Measurements from ENCODE around the gene SH3RF2. TPM values are rescaled to one million over a fixed set of nuclear protein-coding genes. Genes with fewer than 3 reads are reported as not detected.
A peak's percentile ranks its signal among the peaks of the same experiment; 100 is the strongest.

Gene SH3RF2
- total RNA-seq, 1 donor, result 2.2 TPM

DNA sequence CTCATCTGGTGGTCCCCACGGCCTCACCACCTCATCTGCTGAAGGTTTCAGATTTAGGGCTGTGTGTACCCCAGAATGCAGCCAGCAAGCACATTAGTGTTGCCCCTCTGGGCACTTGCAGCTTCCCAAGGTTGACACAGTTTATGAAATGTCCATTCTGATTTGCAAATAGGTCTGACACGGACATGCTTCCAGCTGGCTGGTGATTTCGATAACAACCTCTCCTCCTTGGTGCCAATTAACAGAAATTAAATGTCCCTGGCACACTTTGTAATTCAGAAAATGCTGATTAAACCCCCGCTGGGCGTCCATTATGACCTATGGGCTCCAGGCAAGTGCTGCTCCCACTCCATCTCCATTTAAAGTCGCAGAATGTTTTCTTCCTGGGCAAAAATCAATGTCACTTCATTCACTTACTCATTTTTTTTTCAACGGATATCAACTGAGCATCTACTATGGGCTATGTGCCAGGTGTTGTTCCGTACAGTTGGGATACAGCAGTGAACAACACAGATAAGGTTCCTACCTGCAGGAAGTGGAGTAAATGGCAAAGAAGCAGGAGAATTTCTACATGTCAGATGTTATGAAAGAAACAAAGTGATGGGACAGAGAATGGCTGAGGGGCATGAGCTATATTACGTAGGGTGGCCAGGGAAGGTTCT, 137.0 kb downstream of the SH3RF2 start:
- H3K4me3 ChIP-seq (ENCODE audit: low read depth, low read length), result no peak overlapping the region
- no peak for DNase-seq (ENCODE audit: low read depth)
- TF ChIP-seq, protein P1, sequence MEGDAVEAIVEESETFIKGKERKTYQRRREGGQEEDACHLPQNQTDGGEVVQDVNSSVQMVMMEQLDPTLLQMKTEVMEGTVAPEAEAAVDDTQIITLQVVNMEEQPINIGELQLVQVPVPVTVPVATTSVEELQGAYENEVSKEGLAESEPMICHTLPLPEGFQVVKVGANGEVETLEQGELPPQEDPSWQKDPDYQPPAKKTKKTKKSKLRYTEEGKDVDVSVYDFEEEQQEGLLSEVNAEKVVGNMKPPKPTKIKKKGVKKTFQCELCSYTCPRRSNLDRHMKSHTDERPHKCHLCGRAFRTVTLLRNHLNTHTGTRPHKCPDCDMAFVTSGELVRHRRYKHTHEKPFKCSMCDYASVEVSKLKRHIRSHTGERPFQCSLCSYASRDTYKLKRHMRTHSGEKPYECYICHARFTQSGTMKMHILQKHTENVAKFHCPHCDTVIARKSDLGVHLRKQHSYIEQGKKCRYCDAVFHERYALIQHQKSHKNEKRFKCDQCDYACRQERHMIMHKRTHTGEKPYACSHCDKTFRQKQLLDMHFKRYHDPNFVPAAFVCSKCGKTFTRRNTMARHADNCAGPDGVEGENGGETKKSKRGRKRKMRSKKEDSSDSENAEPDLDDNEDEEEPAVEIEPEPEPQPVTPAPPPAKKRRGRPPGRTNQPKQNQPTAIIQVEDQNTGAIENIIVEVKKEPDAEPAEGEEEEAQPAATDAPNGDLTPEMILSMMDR (IDR thresholded peaks at IDR 0.05; ENCODE audit: insufficient read depth, low read depth, low read length), result no peak

DNA sequence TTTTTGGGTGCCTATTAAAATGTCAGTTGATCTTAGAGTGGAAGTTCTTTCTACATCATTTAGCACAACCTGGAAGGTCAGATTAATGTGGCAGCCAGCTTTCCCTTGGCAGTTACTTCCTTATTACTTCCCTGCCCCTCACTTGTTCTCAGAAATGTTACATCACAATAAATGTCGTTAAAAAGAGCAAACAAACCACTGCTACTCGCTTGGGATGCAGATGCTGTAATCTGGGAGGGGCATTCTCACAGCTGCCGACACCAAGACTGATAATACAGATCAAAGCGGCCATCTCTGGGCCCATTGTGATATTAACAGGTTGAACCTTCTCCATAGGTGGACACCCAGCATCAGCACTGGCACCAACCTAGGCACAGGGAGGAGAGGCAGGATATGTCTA, 139.7 kb downstream of the SH3RF2 start:
- H3K4me3 ChIP-seq (ENCODE audit: low read depth, low read length), result no peak overlapping the region
- TF ChIP-seq, protein P1 (IDR thresholded peaks at IDR 0.05; ENCODE audit: insufficient read depth, low read depth, low read length), result no peak
- peak; percentile 13 for DNase-seq (ENCODE audit: low read depth)

- TF ChIP-seq, protein P1 (IDR thresholded peaks at IDR 0.05; ENCODE audit: insufficient read depth, low read depth, low read length), result no peak
- no peak overlapping the region for H3K4me3 ChIP-seq (ENCODE audit: low read depth, low read length)
Measured at GRCh38 chr5:146076455-146076854, 140.1 kb downstream of the SH3RF2 start.

DNA sequence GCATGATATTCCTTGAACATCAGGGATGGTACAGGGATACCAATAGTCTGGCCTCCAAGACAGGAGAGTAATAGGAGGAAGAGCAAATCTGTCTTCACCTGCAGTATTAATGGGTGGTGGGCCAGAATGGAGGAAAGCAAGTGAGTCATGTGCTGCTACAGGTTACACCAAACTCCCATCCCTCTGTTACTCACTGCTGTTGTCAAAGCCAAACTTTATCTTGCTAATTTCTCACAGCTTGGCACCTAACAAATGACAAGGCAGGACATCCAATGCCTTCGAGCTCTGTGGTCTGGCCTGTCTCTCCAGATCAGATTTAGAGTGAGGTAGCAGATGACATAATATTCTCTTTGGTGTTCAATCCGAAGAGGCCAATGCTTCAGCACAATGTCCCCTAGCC, 142.2 kb downstream of the SH3RF2 start:
- H3K4me3 ChIP-seq (ENCODE audit: low read depth, low read length), result no peak overlapping the region
- TF ChIP-seq, protein P1 (IDR thresholded peaks at IDR 0.05; ENCODE audit: insufficient read depth, low read depth, low read length), result no peak
- DNase-seq (ENCODE audit: low read depth), result no peak

More at GRCh38 chr5:146076455-146076854, 140.1 kb downstream of the SH3RF2 start:
- DNase-seq (ENCODE audit: low read depth), result no peak

GRCh38 chr5:146079695-146080373, 143.5 kb downstream of the SH3RF2 start:
- H3K4me3 ChIP-seq (ENCODE audit: low read depth, low read length), result no peak overlapping the region
- TF ChIP-seq, protein P1 (IDR thresholded peaks at IDR 0.05; ENCODE audit: insufficient read depth, low read depth, low read length), result no peak
- peak; percentile 18 for DNase-seq (ENCODE audit: low read depth)

- H3K4me3 ChIP-seq (ENCODE audit: low read depth, low read length), result no peak overlapping the region
- no peak for DNase-seq (ENCODE audit: low read depth)
- TF ChIP-seq, protein P1 (IDR thresholded peaks at IDR 0.05; ENCODE audit: insufficient read depth, low read depth, low read length), result no peak
Measured at GRCh38 chr5:146081556-146081955, 145.2 kb downstream of the SH3RF2 start.
